ENCODE data around the gene NECAB2. TPM values are rescaled to one million over a fixed set of nuclear protein-coding genes. Genes with fewer than 3 reads are reported as not detected.

NECAB2 gene
- total and polyA plus RNA-seq, 7 experiments from 2014 or later = not detected

Other genes with a start within 250 kb of the NECAB2 start
- 10 to 100 TPM; 20.6 to 78.3 (median 32.3) TPM for gene HSBP1, start 160.3 kb upstream of the NECAB2 start, total RNA-seq
- 10 to 100 TPM in 1 of 2 donors, 1 to 10 TPM in 1; 5.9 to 28.3 TPM for gene HSBP1, start 160.3 kb upstream of the NECAB2 start, polyA plus RNA-seq
- 10 to 100 TPM in 2 of 5 experiments, 1 to 10 TPM in 3; 6.6 to 11.4 (median 8.1) TPM for gene MLYCD, start 69.1 kb upstream of the NECAB2 start, total RNA-seq
- 1 to 10 TPM; 1.8 to 2.6 TPM for gene MLYCD, start 69.1 kb upstream of the NECAB2 start, polyA plus RNA-seq
- 1 to 10 TPM in 3 of 5 experiments, under 1 TPM in 2; 0.34 to 8.4 (median 1.3) TPM for gene OSGIN1, start 15.0 kb upstream of the NECAB2 start, total RNA-seq
- under 1 TPM in 1 of 2 donors, not detected in 1; 0.59 TPM for gene OSGIN1, start 15.0 kb upstream of the NECAB2 start, polyA plus RNA-seq
- not detected for gene SLC38A8, start 74.6 kb downstream of the NECAB2 start, total RNA-seq
- not detected for gene SLC38A8, start 74.6 kb downstream of the NECAB2 start, polyA plus RNA-seq
- 100 to 1,000 TPM in 4 of 5 experiments, 10 to 100 TPM in 1; 65.3 to 157 (median 138) TPM for gene MBTPS1, start 148.7 kb downstream of the NECAB2 start, total RNA-seq
- gene MBTPS1, start 148.7 kb downstream of the NECAB2 start, polyA plus RNA-seq = 10 to 100 TPM; 48.6 to 89.4 TPM
- 10 to 100 TPM; 12.6 to 26.6 (median 14.4) TPM for gene HSDL1, start 176.9 kb downstream of the NECAB2 start, total RNA-seq
- gene HSDL1, start 176.9 kb downstream of the NECAB2 start, polyA plus RNA-seq = 10 to 100 TPM; 10.1 to 12.2 TPM
- 1 to 10 TPM in 1 of 5 experiments, under 1 TPM in 1, not detected in 3; 0.66 to 2.2 TPM for gene DNAAF1, start 177.1 kb downstream of the NECAB2 start, total RNA-seq
- under 1 TPM; 0.06 to 0.09 TPM for gene DNAAF1, start 177.1 kb downstream of the NECAB2 start, polyA plus RNA-seq
- 100 to 1,000 TPM in 2 of 5 experiments, 10 to 100 TPM in 3; 62.6 to 127 (median 85.4) TPM for gene TAF1C, start 218.8 kb downstream of the NECAB2 start, total RNA-seq
- 10 to 100 TPM in 1 of 2 donors, 1 to 10 TPM in 1; 8.0 to 15.8 TPM for gene TAF1C, start 218.8 kb downstream of the NECAB2 start, polyA plus RNA-seq
- gene ADAD2, start 222.9 kb downstream of the NECAB2 start, total RNA-seq = under 1 TPM in 2 of 5 experiments, not detected in 3; 0.11 to 0.16 TPM
- gene ADAD2, start 222.9 kb downstream of the NECAB2 start, polyA plus RNA-seq = not detected

Measured in naive thymus-derived CD4-positive, alpha-beta T cell (primary cell).